Body of pancreas (tissue), 4 donors: ENCODE results near the gene LIN7B. TPM values are rescaled to one million over a fixed set of nuclear protein-coding genes. Genes with fewer than 3 reads are reported as not detected.
"Not testable (repeated sequence)": the region's sequence is repeated elsewhere in the genome, so short reads cannot be mapped to it uniquely, and the experiment has no call there.

Experiments
- ATAC-seq: fragments of 150-250 bp; one replicate; pipeline ENCODE4 v1.9.1; 2016
- DNase-seq, 4 donors: peaks; one replicate each; pipeline ENCODE4 v3.0.0-alpha.2; 2019
- H3K27ac ChIP-seq, 4 donors: fragments of 200-600 bp; sonication (generic); 1 replicate in 3 of 4; 2 replicates in 1 of 4; pipeline versions ENCODE4 v1.5.1 to v1.6.1; 2016 to 2019; ENCODE audit warnings: mild to moderate bottlenecking in 1 of 4, mixed read lengths in 1 of 4, moderate library complexity in 1 of 4
- H3K27me3 ChIP-seq, 2 donors: fragments of 200-600 bp; sonication (generic); one replicate each; pipeline ENCODE4 v1.6.0; 2016; ENCODE audit warnings: mild to moderate bottlenecking in 1 of 2
- H3K36me3 ChIP-seq, 2 donors: fragments of 200-600 bp; sonication (generic); replicated peaks in 1 of 2; 2 replicates each; pipeline ENCODE4 v1.5.1; 2016; ENCODE audit warnings: low read depth in 2 of 2; ENCODE audit not compliant: insufficient read depth in 1 of 2
- H3K4me1 ChIP-seq: fragments of 200-600 bp; sonication (generic); one replicate; pipeline ENCODE4 v1.6.0; 2016
- H3K4me3 ChIP-seq, 2 donors: fragments of 200-600 bp; sonication (generic); 1 replicate in 1 of 2; 2 replicates in 1 of 2; pipeline ENCODE4 v1.5.1; 2016 to 2019
- H3K9me3 ChIP-seq, 3 donors: fragments of 200-600 bp; sonication (generic); 1 replicate in 2 of 3; 2 replicates in 1 of 3; pipeline ENCODE4 v1.5.1; 2016
- CTCF ChIP-seq, 7 experiments: fragments of 450-650 bp in 4 of 7; fragments of 200-600 bp in 3 of 7; sonication (generic) in 3 of 7; IDR thresholded peaks; one replicate each; pipeline ENCODE4 v1.5.1; 2016 to 2019; ENCODE audit warnings: antibody characterized with exemption in 7 of 7
- POLR2A ChIP-seq, 3 donors: fragments of 450-650 bp; IDR thresholded peaks; one replicate each; pipeline ENCODE4 v1.6.1; 2016; ENCODE audit warnings: antibody characterized with exemption in 3 of 3, mild to moderate bottlenecking in 2 of 3
- WGBS, 2 donors: methylation state at CpG; one replicate each; pipeline ENCODE4 v1.1.5; 2017; 5-methylcytosine and 5-hydroxymethylcytosine counted together
- intact Hi-C: fragments of 100-400 bp; cut with DNase I; formaldehyde crosslinking; loops from one replicate; pipeline ENCODE4 v1.15.1; 2023
- total RNA-seq, 2 donors: library from RNA; depleted of rRNA; stranded (reverse); fragments of >200 nt; gene quantifications; one replicate each; pipeline ENCODE4 v1.1.0, GENCODE V29; 2016

Gene LIN7B
- total RNA-seq, 2 donors from 2014 or later = 8.3 to 24.1 TPM

DNA sequence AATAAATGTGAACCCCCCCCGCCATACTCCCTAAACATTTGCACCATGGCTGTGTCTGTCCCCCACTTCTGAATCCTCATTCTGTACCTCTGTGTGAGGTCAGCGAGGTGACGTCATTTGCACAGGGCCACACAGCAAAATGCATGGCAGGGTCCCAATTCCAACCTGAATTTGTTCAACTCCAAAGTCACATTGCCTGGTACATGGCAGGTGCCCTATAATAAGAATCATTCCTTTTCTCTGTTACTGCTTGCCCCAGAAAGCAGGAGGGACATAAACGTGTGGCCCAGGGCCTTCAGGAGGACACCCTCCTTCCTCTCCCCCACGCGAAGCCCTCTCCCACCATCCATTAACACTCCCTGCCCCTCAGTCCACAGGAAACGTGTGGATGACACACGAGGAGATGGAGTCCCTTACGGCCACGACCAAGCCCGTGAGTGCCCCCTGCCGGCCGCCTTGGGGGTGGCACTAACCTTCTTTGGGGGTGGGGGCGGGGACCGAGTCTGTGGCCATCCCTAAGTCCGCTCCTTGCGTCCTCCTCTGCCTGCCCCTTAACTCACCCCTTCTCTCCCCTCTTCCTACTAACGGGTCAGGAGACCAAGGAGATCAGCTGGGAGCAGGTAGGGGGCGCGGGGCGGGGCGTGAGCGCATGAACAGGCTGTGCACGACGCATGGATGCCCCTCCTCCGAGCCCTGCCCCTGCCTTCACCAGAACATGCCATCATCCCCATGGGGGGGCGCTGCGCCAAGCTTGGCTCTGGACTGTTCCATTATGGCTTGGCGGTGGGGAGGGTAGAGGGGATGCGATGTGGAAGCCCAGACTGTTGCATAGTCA lies 31.6 kb downstream of the LIN7B start:
- Histone ChIP-seq H3K36me3 (no peaks in the 10 kb centered on the region), H3K4me1 (peaks cover 44% of the 10 kb centered on the region), H3K4me3 (no peak overlapping the region), H3K27ac (no peak overlapping the region), H3K27me3 (no peaks in the 10 kb centered on the region), H3K9me3 (no peaks in the 10 kb centered on the region)
- ATAC-seq (no peak), DNase-seq (peak; percentile 71 to 83 (median 78))
- TF ChIP-seq POLR2A (IDR thresholded peaks at IDR 0.05) = no peak
- peak; percentile 73 to 91 (median 79) for TF ChIP-seq CTCF (IDR thresholded peaks at IDR 0.05)
- 7 to 17% methylated on average over 10 to 29 of the region's 30 CpGs for WGBS, 2 donors
- intact Hi-C loops = loop anchor here (2.0 to 10.0 kb wide), 3 partner anchors 17 to 51 kb away; partner anchors contain the start of gene LIN7B

GRCh38 chr19:49146408-49146770 lies 32.2 kb downstream of the LIN7B start:
- not testable (repeated sequence) for H3K36me3 ChIP-seq, H3K27me3 ChIP-seq, H3K4me3 ChIP-seq, H3K9me3 ChIP-seq, ATAC-seq, DNase-seq, H3K27ac ChIP-seq
- intact Hi-C loops = loop anchor here (5.0 to 10.0 kb wide), 2 partner anchors 34 to 52 kb away; partner anchors contain the start of gene LIN7B
- H3K4me1 ChIP-seq = peaks cover 50% of the 10 kb centered on the region
- WGBS, 2 donors = 32 to 53% methylated on average over 7 of the region's 7 CpGs

GRCh38 chr19:49148044-49148682 lies 34.0 kb downstream of the LIN7B start:
- Histone ChIP-seq H3K4me3 (no peak overlapping the region), H3K27me3 (no peaks in the 10 kb centered on the region), H3K9me3 (no peaks in the 10 kb centered on the region), H3K4me1 (peaks cover 46% of the 10 kb centered on the region), H3K27ac (peak overlapping the region in 3 of 4 donors; percentile 81 to 85 (median 84)), H3K36me3 (no peaks in the 10 kb centered on the region)
- ATAC-seq (no peak), DNase-seq (peak in 1 of 4 donors; percentile 14)
- TF ChIP-seq CTCF (IDR thresholded peaks at IDR 0.05) (no peak), POLR2A (IDR thresholded peaks at IDR 0.05) (no peak)
- intact Hi-C loops = loop anchor here (5.0 to 10.0 kb wide), 2 partner anchors 36 to 53 kb away; partner anchors contain the start of gene LIN7B
- WGBS, 2 donors = 78 to 79% methylated on average over 11 of the region's 11 CpGs

DNA sequence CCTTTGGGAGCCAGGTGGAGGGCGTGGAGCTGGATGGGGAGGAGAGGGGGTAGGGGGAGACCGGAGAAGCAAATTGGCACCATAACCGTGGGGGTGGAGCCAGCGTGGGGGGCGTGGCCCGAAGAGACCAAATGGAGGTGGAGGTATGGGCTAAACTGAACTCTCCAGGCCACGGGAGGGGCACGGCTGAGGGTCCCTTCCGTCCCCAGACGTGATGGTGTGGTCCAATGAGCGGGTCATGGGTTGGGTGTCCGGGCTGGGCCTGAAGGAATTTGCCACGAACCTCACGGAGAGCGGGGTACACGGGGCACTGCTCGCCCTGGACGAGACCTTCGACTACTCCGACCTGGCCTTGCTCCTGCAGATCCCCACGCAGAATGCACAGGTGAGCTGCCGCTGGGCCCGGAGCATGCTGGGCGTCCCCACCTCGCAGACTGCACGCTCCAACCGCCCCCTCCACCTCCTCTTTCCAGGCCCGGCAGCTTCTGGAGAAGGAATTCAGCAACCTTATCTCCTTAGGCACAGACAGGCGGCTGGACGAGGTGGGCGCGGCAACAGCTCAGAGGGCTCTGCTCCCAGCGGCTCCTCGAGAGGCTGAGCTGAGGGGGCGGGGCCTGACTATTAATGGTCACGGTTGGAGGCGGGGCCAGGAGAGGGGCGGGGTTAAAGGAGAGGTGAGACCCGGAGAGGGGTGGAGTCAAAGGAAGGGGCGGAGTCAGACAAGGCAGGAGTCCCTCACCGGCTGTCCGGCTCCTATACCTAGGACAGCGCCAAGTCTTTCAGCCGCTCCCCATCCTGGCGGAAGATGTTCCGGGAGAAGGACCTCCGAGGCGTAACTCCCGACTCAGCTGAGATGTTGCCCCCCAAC lies 34.8 kb downstream of the LIN7B start:
- WGBS, 2 donors = 3 to 4% methylated on average over 34 to 49 of the region's 49 CpGs
- Histone ChIP-seq H3K4me3 (peak overlapping the region; percentile 23 to 72), H3K27ac (peak overlapping the region; percentile 78 to 85 (median 82)), H3K36me3 (no peaks in the 10 kb centered on the region), H3K9me3 (no peaks in the 10 kb centered on the region), H3K27me3 (no peaks in the 10 kb centered on the region), H3K4me1 (peaks cover 44% of the 10 kb centered on the region)
- TF ChIP-seq CTCF (IDR thresholded peaks at IDR 0.05) (no peak), POLR2A (IDR thresholded peaks at IDR 0.05) (peak; percentile 12 to 34 (median 19))
- intact Hi-C loops = loop anchor here (5.0 to 10.0 kb wide), 2 partner anchors 37 to 54 kb away; partner anchors contain the start of gene LIN7B
- DNase-seq (peak; percentile 99 to 100 (median 100)), ATAC-seq (peak; percentile 78)
